Stimulated activated naive B cell treated with anti-CD40 and anti-IgM and Interleukin-4, amounts not matched to agents 10 μg/mL and 1 μg/mL and 100 μg/mL, for 72 hours (primary cell): ENCODE data around the gene HTRA1.

Source experiments
- ATAC-seq, 2 donors: fragments of 150-1000 bp; cut with Tn5 transposase; replicated peaks; 2 replicates each; pipeline ENCODE4 v1.10.0; 2021; ENCODE audit warnings: moderate library complexity in 1 of 2
- DNase-seq: peaks from one replicate; pipeline ENCODE4 v3.0.0; 2021
- H3K27ac Mint-ChIP-seq: one replicate; pipeline ENCODE4 v1.8.0; 2022; ENCODE audit warnings: mild to moderate bottlenecking, mixed read lengths
- H3K27me3 Mint-ChIP-seq, 2 donors: one replicate each; pipeline ENCODE4 v1.8.0; 2022; ENCODE audit warnings: mixed read lengths in 2 of 2
- H3K36me3 Mint-ChIP-seq, 2 donors: one replicate each; pipeline ENCODE4 v1.8.0; 2022; ENCODE audit warnings: mixed read lengths in 2 of 2, mild to moderate bottlenecking in 1 of 2
- H3K4me1 Mint-ChIP-seq, 2 donors: one replicate each; pipeline ENCODE4 v1.8.0; 2022; ENCODE audit warnings: mixed read lengths in 2 of 2, mild to moderate bottlenecking in 1 of 2
- H3K4me3 Mint-ChIP-seq, 2 donors: one replicate each; pipeline ENCODE4 v1.8.0; 2022; ENCODE audit warnings: mild to moderate bottlenecking in 2 of 2, mixed read lengths in 2 of 2, moderate library complexity in 1 of 2
- H3K9me3 Mint-ChIP-seq, 2 donors: one replicate each; pipeline ENCODE4 v1.8.0; 2022; ENCODE audit warnings: mixed read lengths in 2 of 2, mild to moderate bottlenecking in 1 of 2

Gene HTRA1

GRCh38 chr10:122473116-122473515 is 11.8 kb downstream of the HTRA1 start:
- H3K36me3 Mint-ChIP-seq: no peaks in the 10 kb centered on the region
- peaks cover 1 to 6% of the 10 kb centered on the region in 2 donors for H3K4me1 Mint-ChIP-seq
- ATAC-seq (no peak), DNase-seq (no peak)
- H3K27me3 Mint-ChIP-seq: peaks cover 33 to 56% of the 10 kb centered on the region in 2 donors
- no peak overlapping the region for H3K27ac Mint-ChIP-seq
- no peaks in the 10 kb centered on the region for H3K9me3 Mint-ChIP-seq
- no peak overlapping the region for H3K4me3 Mint-ChIP-seq

DNA sequence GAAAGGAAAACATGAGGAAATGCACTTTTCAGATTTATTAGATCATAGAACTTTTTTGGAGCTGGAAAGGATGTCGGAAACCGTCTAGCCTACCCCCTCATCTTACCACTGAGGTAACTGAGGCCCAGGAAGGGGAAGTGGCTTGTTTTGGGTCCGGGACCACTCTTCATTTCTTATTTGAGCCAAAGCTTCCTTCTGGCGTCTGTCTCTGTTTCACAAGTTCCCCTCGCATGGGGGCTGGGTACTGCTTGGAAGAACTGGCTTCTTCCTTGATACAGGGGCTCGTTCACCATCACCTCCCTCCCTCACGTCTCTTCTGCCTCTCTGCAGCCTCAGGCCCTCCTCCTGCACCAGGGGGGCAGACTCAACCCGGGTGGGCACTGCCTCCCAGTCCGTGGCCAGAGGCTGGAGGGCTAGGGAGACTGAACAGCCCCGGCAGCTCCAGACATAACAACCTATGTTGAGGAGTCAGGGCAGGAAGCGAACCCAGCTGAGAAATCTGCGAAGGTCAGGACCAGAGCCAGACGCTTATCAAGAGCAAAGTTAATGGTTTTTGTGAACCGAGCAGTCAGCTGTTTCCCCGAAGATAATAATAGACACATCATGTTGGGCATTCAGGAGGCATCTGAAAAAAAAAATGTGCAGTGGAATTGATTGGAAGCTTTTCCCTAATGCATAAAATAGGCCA is 12.9 kb downstream of the HTRA1 start:
- Mint-ChIP-seq H3K9me3 (no peaks in the 10 kb centered on the region), H3K27me3 (peaks cover 34 to 65% of the 10 kb centered on the region in 2 donors), H3K4me3 (no peak overlapping the region), H3K36me3 (no peaks in the 10 kb centered on the region), H3K27ac (no peak overlapping the region), H3K4me1 (peaks cover 1 to 6% of the 10 kb centered on the region in 2 donors)
- ATAC-seq (no peak), DNase-seq (no peak)

DNA sequence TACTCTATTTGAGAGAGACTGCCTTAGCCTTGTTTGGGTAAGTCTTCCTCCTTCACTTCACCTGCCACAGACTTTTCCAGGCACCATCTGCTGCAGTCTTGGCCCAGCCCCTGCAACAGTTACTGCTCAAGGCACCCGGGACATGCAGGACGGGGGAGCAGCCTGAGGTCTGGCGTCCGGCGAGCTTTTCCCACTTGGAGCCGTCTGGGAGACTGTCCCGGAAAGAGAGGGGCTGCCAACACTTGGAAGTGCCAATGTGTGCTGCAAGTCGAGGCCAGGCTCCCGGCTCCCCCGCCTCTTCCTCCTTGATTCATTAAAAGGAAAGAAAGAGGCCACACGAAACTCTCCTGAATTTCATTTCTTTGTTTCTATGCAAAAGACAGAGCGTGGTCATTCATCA is 13.7 kb downstream of the HTRA1 start:
- H3K4me1 Mint-ChIP-seq: peaks cover 1 to 6% of the 10 kb centered on the region in 2 donors
- H3K27ac Mint-ChIP-seq: no peak overlapping the region
- ATAC-seq (no peak), DNase-seq (no peak)
- H3K27me3 Mint-ChIP-seq: peaks cover 37 to 67% of the 10 kb centered on the region in 2 donors
- H3K9me3 Mint-ChIP-seq: peaks cover 0 to under 1% of the 10 kb centered on the region in 2 donors
- no peak overlapping the region for H3K4me3 Mint-ChIP-seq
- H3K36me3 Mint-ChIP-seq: no peaks in the 10 kb centered on the region

GRCh38 chr10:122475591-122476332 is 14.4 kb downstream of the HTRA1 start:
- no peaks in the 10 kb centered on the region for H3K36me3 Mint-ChIP-seq
- no peak overlapping the region for H3K4me3 Mint-ChIP-seq
- ATAC-seq (no peak), DNase-seq (no peak)
- no peak overlapping the region for H3K27ac Mint-ChIP-seq
- H3K27me3 Mint-ChIP-seq: peaks cover 39 to 67% of the 10 kb centered on the region in 2 donors
- H3K9me3 Mint-ChIP-seq: peaks cover 0 to 1% of the 10 kb centered on the region in 2 donors
- H3K4me1 Mint-ChIP-seq: peaks cover 1 to 6% of the 10 kb centered on the region in 2 donors

DNA sequence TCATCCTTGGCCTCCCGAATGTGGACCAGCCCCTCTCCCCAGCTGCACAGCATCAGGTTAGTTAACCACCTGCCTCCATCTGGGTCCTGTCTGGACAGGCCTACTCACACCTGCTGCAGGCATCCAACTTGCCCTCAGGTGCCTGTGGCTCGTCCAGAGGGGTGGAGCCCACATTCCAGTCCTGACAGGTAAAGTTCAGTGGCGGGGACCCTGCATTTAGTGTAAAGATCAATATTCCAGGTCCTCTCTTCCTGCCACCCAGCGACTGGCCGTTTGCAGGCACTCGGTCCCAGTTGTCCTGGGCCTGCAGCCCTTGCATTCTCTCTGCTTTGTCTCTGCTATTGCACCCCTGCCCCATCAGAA is 15.0 kb downstream of the HTRA1 start:
- DNase-seq (no peak), ATAC-seq (no peak)
- Mint-ChIP-seq H3K4me1 (peaks cover 1 to 6% of the 10 kb centered on the region in 2 donors), H3K27me3 (peaks cover 37 to 65% of the 10 kb centered on the region in 2 donors), H3K36me3 (no peaks in the 10 kb centered on the region), H3K27ac (no peak overlapping the region), H3K4me3 (no peak overlapping the region), H3K9me3 (peaks cover 0 to 2% of the 10 kb centered on the region in 2 donors)

GRCh38 chr10:122477436-122477835 is 16.1 kb downstream of the HTRA1 start:
- ATAC-seq (no peak), DNase-seq (no peak)
- H3K4me3 Mint-ChIP-seq: no peak overlapping the region
- H3K9me3 Mint-ChIP-seq: peaks cover 4 to 9% of the 10 kb centered on the region in 2 donors
- peaks cover 0 to 4% of the 10 kb centered on the region in 2 donors for H3K36me3 Mint-ChIP-seq
- H3K27ac Mint-ChIP-seq: no peak overlapping the region
- H3K4me1 Mint-ChIP-seq: peaks cover 1 to 6% of the 10 kb centered on the region in 2 donors
- peaks cover 36 to 67% of the 10 kb centered on the region in 2 donors for H3K27me3 Mint-ChIP-seq

DNA sequence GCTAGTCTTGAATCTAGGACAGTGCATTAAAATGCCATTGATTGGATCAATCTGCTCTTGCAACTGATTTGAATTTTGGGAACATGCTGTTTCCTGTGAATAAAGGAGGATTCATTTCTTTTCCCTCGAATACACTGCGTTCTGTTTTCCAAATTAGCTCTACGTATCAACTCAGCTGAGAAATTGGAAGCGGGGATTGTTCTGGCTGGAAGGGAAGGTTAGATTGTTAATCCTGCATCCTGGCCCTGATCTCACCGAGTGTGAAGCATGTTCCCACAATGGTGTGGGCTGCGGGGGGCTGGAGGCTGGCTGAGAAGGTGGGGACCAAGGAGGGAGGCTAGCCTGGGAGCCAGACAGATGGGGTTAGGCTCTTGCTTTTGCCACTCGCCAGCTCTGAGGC is 17.6 kb downstream of the HTRA1 start:
- peaks cover 0 to 4% of the 10 kb centered on the region in 2 donors for H3K36me3 Mint-ChIP-seq
- H3K27ac Mint-ChIP-seq: no peak overlapping the region
- H3K9me3 Mint-ChIP-seq: peaks cover 4 to 9% of the 10 kb centered on the region in 2 donors
- H3K27me3 Mint-ChIP-seq: peaks cover 39 to 57% of the 10 kb centered on the region in 2 donors
- DNase-seq (no peak), ATAC-seq (no peak)
- peaks cover 1 to 6% of the 10 kb centered on the region in 2 donors for H3K4me1 Mint-ChIP-seq
- no peak overlapping the region for H3K4me3 Mint-ChIP-seq

- H3K9me3 Mint-ChIP-seq: peaks cover 4 to 9% of the 10 kb centered on the region in 2 donors
- no peak for ATAC-seq
- H3K4me1 Mint-ChIP-seq: no peaks in the 10 kb centered on the region
These were observed 18.9 kb downstream of the HTRA1 start for GRCh38 chr10:122480146-122480833.

DNA sequence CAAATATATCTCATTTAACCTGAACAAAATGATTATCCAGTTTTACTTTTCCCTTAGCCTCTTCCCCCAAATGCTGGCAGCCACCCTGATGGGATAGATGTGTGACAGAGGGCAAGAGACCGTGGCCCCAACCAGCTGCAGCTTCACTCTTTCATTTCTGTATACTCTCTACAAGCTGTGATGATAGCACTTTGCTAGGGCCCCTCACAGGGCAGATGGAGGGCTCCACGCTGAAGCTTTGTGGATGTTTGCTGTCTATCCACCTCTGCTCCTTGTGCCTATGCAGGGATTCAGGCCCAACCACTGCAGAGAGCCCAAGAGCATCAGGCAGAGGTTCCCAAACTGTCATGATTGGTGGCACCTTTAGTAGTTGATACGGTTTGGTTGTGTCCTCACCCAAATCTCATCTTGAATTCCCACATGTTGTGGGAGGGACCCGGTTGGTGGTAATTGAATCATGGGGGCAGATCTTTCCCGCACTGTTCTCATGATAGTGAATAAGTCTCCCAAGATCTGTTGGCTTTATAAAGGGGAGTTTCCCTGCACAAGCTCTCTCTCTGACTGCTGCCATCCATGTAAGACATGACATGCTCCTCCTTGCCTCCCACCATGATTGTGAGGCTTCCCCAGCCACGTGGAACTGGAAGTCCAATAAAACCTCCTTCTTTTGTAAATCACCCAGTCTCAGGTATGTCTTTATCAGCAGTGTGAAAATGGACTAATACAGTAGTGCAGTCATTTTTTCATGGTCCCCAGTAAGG is 20.1 kb downstream of the HTRA1 start:
- H3K27ac Mint-ChIP-seq: no peak overlapping the region
- DNase-seq: no peak
- no peak for ATAC-seq
- H3K4me1 Mint-ChIP-seq: no peaks in the 10 kb centered on the region
- peaks cover 4 to 9% of the 10 kb centered on the region in 2 donors for H3K9me3 Mint-ChIP-seq
- H3K27me3 Mint-ChIP-seq: peaks cover 40 to 44% of the 10 kb centered on the region in 2 donors
- H3K36me3 Mint-ChIP-seq: peaks cover 0 to 4% of the 10 kb centered on the region in 2 donors
- no peak overlapping the region for H3K4me3 Mint-ChIP-seq

More at GRCh38 chr10:122480146-122480833, 18.9 kb downstream of the HTRA1 start:
- Mint-ChIP-seq H3K36me3 (peaks cover 0 to 4% of the 10 kb centered on the region in 2 donors), H3K27ac (no peak overlapping the region), H3K27me3 (peaks cover 42 to 48% of the 10 kb centered on the region in 2 donors), H3K4me3 (no peak overlapping the region)
- no peak for DNase-seq

GRCh38 chr10:122484276-122485060 is 23.1 kb downstream of the HTRA1 start:
- Mint-ChIP-seq H3K36me3 (peaks cover 0 to 4% of the 10 kb centered on the region in 2 donors), H3K27ac (no peak overlapping the region), H3K4me3 (no peak overlapping the region), H3K27me3 (peaks cover 43 to 50% of the 10 kb centered on the region in 2 donors), H3K9me3 (peaks cover 4 to 9% of the 10 kb centered on the region in 2 donors), H3K4me1 (no peaks in the 10 kb centered on the region)
- ATAC-seq (no peak), DNase-seq (no peak)

DNA sequence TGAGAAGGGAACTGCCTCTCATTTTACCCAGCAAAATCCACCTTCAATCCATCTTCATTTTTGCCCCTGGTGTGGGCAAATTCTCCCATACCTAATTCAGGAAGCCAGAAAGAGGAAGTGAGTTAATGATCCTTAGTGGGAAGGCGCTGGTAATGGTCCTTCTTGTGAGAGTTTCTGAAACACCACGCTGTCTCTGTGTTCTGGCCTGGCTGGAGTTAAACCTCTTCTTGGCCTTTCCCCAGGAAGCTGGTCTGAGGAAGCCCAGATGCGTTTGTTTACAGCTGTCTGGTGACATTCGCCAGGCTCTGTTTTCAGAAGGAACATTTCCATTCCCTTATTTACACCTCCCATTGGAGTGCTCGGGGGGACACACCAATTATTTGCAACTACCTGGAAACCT is 24.3 kb downstream of the HTRA1 start:
- no peak for ATAC-seq
- H3K9me3 Mint-ChIP-seq: peaks cover 4 to 7% of the 10 kb centered on the region in 2 donors
- H3K27me3 Mint-ChIP-seq: peaks cover 35 to 44% of the 10 kb centered on the region in 2 donors

DNA sequence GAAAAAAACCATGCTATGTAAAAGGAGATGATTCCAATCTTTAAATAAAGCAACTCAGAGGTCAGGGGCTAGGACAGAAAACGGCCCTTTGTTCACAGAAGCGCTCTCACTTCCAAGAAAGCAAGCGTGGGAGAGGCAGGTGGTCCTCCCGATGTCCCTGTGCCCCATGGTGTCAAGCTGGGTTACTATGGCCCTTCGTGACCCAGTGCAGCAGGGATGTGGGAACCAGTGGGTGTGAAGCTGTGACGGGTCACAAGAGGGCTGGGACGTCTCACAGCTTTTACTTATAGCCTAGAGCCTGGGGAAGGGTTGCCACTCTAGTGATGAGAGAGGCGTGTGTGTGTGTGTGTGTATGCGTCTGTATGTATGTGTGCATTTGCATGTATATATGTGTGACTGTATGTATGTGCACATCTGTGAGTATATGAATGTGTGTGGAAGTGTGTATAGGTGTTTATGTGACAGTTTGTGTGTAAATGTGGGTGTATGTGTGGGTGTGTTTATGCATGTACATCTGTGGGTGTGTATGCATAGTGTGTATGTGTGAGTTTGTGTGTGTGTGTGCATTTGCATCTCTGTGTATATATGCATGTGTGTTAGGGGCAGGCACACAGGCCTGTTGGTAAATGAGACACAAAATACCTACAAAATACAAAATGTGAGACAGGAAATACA is 25.2 kb downstream of the HTRA1 start:
- no peak for ATAC-seq
- no peak overlapping the region for H3K27ac Mint-ChIP-seq

More for the DNA sequence above, 24.3 kb downstream of the HTRA1 start:
- H3K27ac Mint-ChIP-seq: no peak overlapping the region
- no peaks in the 10 kb centered on the region for H3K4me1 Mint-ChIP-seq
- peaks cover 0 to 4% of the 10 kb centered on the region in 2 donors for H3K36me3 Mint-ChIP-seq
- no peak for DNase-seq
- no peak overlapping the region for H3K4me3 Mint-ChIP-seq

More for the DNA sequence above, 25.2 kb downstream of the HTRA1 start:
- peaks cover 0 to 4% of the 10 kb centered on the region in 2 donors for H3K36me3 Mint-ChIP-seq
- no peak for DNase-seq
- H3K4me1 Mint-ChIP-seq: no peaks in the 10 kb centered on the region
- H3K9me3 Mint-ChIP-seq: peaks cover 4% of the 10 kb centered on the region in 2 donors
- H3K27me3 Mint-ChIP-seq: peaks cover 38 to 42% of the 10 kb centered on the region in 2 donors
- H3K4me3 Mint-ChIP-seq: no peak overlapping the region
